HG02798 (cell line): ENCODE measurements around the gene LGALS14.
"Not testable (repeated sequence)": the region's sequence is repeated elsewhere in the genome, so short reads cannot be mapped to it uniquely, and the experiment has no call there.

Experiments used
- ATAC-seq: cut with Tn5 transposase; IDR thresholded peaks from one replicate; pipeline ENCODE4 v1.9.1; 2021; ENCODE audit warnings: mild to moderate bottlenecking; ENCODE audit not compliant: unreplicated experiment, poor library complexity

Gene LGALS14

GRCh38 chr19:39704181-39705044 is at the start of gene LGALS14:
Gene LGALS14 (plus strand): TSS chr19:39704481. CDS start chr19:39704529, 48 bp downstream.
- peak; percentile 53 for ATAC-seq

GRCh38 chr19:39655613-39656012 is 48.7 kb upstream of the LGALS14 start, which contains the start of gene LGALS16:
Gene LGALS16 (plus strand): TSS chr19:39655913. CDS start chr19:39655962, 49 bp downstream.
- ATAC-seq, result no peak

GRCh38 chr19:39659791-39660190 is 44.5 kb upstream of the LGALS14 start:
- no peak for ATAC-seq

- no peak for ATAC-seq
Observed at GRCh38 chr19:39660661-39661060, 43.6 kb upstream of the LGALS14 start.

GRCh38 chr19:39661565-39661964 is 42.7 kb upstream of the LGALS14 start:
- no peak for ATAC-seq

GRCh38 chr19:39669860-39670259 is 34.4 kb upstream of the LGALS14 start:
- ATAC-seq, result not testable (repeated sequence)

- ATAC-seq, result no peak
Observed at GRCh38 chr19:39670998-39671397, 33.3 kb upstream of the LGALS14 start.

- ATAC-seq, result no peak
Observed at GRCh38 chr19:39671739-39672363, 32.4 kb upstream of the LGALS14 start.

GRCh38 chr19:39672473-39672872 is 31.8 kb upstream of the LGALS14 start:
- ATAC-seq, result no peak

GRCh38 chr19:39673862-39674261 is 30.4 kb upstream of the LGALS14 start:
- ATAC-seq, result not testable (repeated sequence)

GRCh38 chr19:39676004-39676403 is 28.3 kb upstream of the LGALS14 start:
- ATAC-seq, result no peak

- ATAC-seq, result no peak
Observed at GRCh38 chr19:39677961-39678889, 26.1 kb upstream of the LGALS14 start.

GRCh38 chr19:39679056-39679790 is 25.1 kb upstream of the LGALS14 start:
- peak; percentile 73 for ATAC-seq

GRCh38 chr19:39679791-39680168 is 24.5 kb upstream of the LGALS14 start:
- peak; percentile 18 for ATAC-seq

GRCh38 chr19:39680593-39680992 is 23.7 kb upstream of the LGALS14 start:
- no peak for ATAC-seq

- ATAC-seq, result no peak
Observed at GRCh38 chr19:39681416-39681815, 22.9 kb upstream of the LGALS14 start.

- ATAC-seq, result no peak
Observed at GRCh38 chr19:39684267-39684666, 20.0 kb upstream of the LGALS14 start.

GRCh38 chr19:39686739-39687138 is 17.5 kb upstream of the LGALS14 start:
- no peak for ATAC-seq

- not testable (repeated sequence) for ATAC-seq
Observed at GRCh38 chr19:39688637-39689036, 15.6 kb upstream of the LGALS14 start.

GRCh38 chr19:39692166-39692565 is 12.1 kb upstream of the LGALS14 start:
- no peak for ATAC-seq
